Activated T-cell treated with anti-CD3 and anti-CD28 coated beads, Interleukin-2, amount 50 U/mL, for 4 hours (primary cell): ENCODE measurements around the gene MRPS35. TPM values are rescaled to one million over a fixed set of nuclear protein-coding genes. Genes with fewer than 3 reads are reported as not detected.

Experiments
- ATAC-seq, 2 donors: fragments of 200-7000 bp; cut with Tn5 transposase; one replicate each; pipeline ENCODE4 v1.10.0; 2021
- DNase-seq: peaks from one replicate; pipeline ENCODE4 v3.0.0-alpha.2; 2020
- H3K27me3 Mint-ChIP-seq: one replicate; pipeline ENCODE4 v1.8.0; 2021; ENCODE audit warnings: low read depth, mixed read lengths
- H3K36me3 Mint-ChIP-seq: one replicate; pipeline ENCODE4 v1.8.0; 2022; ENCODE audit warnings: mixed read lengths; ENCODE audit not compliant: insufficient read depth
- H3K4me1 Mint-ChIP-seq: one replicate; pipeline ENCODE4 v1.8.0; 2021; ENCODE audit warnings: low read depth, mixed read lengths
- H3K4me3 Mint-ChIP-seq: one replicate; pipeline ENCODE4 v1.8.0; 2021; ENCODE audit warnings: mild to moderate bottlenecking, moderate library complexity, mixed read lengths
- H3K9me3 Mint-ChIP-seq: one replicate; pipeline ENCODE4 v1.8.0; 2021; ENCODE audit warnings: mixed read lengths
- total RNA-seq, 3 donors: library from RNA; stranded (reverse); gene quantifications; one replicate each; pipeline ENCODE4 v1.2.1, GENCODE V29; 2021

The MRPS35 gene
- total RNA-seq, 3 donors from 2014 or later = 75.2 to 79.6 (median 79.1) TPM

DNA sequence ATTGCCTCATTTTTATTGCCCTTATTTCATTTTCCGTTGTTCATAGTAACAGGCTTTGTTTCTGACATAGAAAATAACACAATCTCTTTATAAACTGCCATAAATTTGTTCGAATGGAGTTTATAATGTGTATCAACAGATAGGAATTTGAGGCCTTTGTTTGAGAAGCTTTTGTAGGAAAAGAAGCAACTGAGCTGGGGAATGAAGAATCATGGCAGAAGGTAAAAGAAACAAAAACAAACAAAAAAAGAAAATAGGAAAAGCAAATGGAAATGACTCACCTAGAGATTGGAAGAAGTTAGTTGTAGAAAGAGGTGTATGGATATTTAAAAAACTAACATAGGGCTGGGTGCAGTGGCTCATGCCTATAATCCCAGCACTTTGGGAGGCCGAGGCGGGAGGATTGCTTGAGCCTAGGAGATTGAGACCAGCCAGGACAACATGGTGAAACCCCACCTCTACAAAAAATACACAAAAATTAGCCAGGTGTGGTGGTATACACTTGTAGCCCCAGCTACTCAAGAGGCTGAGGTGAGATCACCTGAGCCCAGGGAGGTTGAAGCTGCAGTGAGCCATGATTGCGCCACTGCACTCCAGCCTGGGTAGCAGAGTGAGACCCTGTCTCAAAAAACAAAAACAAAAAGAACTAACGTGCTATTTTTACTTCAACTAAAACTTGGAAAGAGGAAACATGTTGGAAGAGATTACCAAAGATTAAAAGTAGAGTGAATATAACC is 14.9 kb upstream of the MRPS35 start:
- Mint-ChIP-seq H3K27me3 (peaks cover 4% of the 10 kb centered on the region), H3K36me3 (peaks cover 2% of the 10 kb centered on the region), H3K4me3 (no peak overlapping the region), H3K4me1 (no peaks in the 10 kb centered on the region), H3K9me3 (no peaks in the 10 kb centered on the region)
- DNase-seq (no peak), ATAC-seq (no peak)

DNA sequence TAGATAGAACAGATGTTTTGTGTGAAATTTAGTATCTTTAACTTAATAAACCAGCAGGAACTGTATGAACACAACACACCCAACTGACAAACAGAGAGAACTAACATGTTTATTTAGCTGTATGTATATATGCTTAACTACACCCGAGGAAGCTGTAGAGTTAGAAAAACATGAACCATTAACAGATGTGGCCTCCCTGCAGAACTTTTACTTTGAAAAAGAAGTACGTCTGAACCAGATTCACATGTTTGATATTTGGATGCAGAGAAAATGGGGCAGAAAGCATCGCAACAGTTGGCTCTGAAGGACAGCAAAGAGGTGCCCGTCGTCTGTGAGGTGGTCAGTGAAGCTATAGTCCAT is 14.4 kb upstream of the MRPS35 start, which contains the start of gene REP15:
Gene REP15 (plus strand): TSS at position 155 of the 360 bp plus-strand sequence. CDS start 116 bp downstream, at position 271.
- Mint-ChIP-seq H3K27me3 (peaks cover 4% of the 10 kb centered on the region), H3K9me3 (no peaks in the 10 kb centered on the region), H3K4me3 (no peak within 1 kb of the TSS), H3K36me3 (peaks cover 2% of the 10 kb centered on the region), H3K4me1 (no peaks in the 10 kb centered on the region)
- DNase-seq = no peak
- no peak for ATAC-seq

DNA sequence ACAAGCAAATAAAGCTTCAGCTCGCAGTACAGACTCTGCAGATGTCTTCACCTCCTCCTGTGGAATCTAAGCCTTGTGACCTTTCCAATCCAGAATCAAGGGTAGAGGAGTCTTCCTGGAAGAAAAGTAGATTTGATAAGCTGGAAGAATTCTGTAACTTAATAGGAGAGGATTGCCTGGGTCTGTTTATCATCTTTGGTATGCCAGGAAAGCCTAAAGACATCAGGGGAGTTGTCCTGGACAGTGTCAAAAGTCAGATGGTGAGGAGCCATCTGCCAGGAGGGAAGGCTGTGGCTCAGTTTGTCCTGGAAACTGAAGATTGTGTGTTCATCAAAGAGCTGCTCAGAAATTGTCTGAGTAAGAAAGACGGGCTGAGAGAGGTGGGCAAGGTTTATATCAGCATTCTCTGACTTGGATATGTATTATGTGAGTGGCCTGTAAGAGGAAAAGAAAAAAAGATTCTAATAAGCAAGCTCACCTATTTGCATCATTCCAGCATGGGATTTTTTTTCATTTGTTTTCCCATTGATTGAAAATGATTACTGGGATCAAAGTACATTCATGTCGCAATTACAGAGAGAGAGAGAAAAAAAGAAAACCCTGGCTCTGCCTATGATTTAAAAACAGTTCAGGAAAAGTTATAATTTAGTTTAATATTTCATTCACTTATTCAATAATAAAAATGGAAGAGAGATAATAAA is 13.6 kb upstream of the MRPS35 start:
- ATAC-seq = no peak
- H3K4me1 Mint-ChIP-seq = no peaks in the 10 kb centered on the region
- no peaks in the 10 kb centered on the region for H3K36me3 Mint-ChIP-seq
- H3K4me3 Mint-ChIP-seq = no peak overlapping the region
- H3K27me3 Mint-ChIP-seq = peaks cover 4% of the 10 kb centered on the region
- no peaks in the 10 kb centered on the region for H3K9me3 Mint-ChIP-seq
- DNase-seq = no peak

DNA sequence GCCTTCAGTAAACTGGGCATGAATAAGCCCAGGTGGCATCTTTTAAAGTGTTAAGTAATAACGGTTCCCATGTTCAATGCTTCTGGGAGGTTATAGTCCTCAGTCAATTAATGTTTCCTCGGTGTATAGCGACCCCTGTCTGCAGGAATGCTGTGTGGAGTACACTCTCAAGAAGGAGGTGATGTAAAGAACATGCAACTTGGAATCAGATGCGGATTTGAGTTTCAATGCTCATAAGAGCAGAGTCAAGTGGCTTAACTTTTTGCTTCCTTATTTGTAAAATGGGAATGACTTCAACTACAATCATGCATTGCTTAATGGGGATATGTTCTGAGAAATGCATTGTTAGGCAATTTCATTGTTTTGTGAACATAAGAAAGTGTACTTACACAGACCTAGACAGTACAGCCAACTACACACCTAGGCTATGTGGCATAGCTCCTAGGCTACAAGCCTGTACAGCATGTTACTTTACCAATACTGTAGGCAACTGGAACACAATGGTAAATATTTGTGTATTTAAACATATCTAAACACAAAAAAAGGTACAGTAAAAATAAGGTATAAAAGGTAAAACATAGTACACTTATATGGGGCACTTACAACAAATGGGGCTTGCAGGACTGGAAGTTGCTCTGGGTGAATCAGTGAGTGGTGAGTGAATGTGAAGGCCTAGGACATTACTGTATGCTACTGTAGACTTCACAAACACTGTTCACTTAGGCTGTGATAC is 6.7 kb upstream of the MRPS35 start:
- H3K9me3 Mint-ChIP-seq = no peaks in the 10 kb centered on the region
- H3K36me3 Mint-ChIP-seq = no peaks in the 10 kb centered on the region
- H3K4me1 Mint-ChIP-seq = no peaks in the 10 kb centered on the region
- H3K4me3 Mint-ChIP-seq = no peak overlapping the region
- peaks cover 5% of the 10 kb centered on the region for H3K27me3 Mint-ChIP-seq
- ATAC-seq = peak; percentile 92 to 96
- DNase-seq = peak; percentile 58

DNA sequence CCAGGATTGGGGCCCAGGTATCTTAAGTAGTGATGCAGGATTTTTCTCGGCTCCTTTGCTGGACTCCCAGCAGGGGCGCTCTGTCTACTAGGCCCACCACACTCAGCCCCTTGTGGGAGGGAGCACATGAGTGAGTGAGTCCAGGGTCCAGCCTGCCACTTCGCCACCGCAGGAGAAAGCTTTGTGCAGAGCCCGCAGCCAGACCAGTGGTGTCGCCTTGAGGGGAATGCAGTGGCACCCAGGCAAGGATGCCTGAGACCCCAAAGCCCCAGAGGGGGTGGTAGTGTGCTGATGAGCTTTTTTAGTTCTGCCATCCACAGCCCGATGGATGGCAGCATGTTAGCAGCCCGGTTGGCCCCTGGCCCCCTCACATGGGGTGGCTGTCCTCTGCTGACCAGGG is 5.4 kb upstream of the MRPS35 start:
- H3K36me3 Mint-ChIP-seq = no peaks in the 10 kb centered on the region
- DNase-seq (no peak), ATAC-seq (no peak)
- H3K9me3 Mint-ChIP-seq = no peaks in the 10 kb centered on the region
- H3K4me1 Mint-ChIP-seq = no peaks in the 10 kb centered on the region
- H3K27me3 Mint-ChIP-seq = peaks cover 1% of the 10 kb centered on the region
- H3K4me3 Mint-ChIP-seq = no peak overlapping the region

DNA sequence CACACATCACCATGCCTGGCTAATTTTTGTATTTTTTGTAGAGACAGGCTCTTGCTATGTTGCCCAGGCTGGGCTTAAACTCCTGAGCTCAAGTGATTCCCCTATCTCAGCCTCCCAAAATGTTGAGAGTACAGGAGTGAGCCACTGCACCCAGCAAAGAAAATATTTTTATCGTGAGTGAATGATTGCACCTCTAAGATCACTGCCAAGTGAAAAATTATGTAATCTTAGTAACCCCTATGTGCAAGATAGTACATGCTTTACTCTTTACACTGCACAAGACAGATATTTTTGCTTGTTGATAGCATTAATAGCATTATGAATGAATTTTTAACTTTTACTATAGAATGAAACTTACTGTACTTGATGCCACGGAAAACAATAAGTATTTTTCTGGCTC is 3.4 kb upstream of the MRPS35 start:
- ATAC-seq (no peak), DNase-seq (no peak)
- Mint-ChIP-seq H3K4me1 (peaks cover 9% of the 10 kb centered on the region), H3K36me3 (peaks cover 3% of the 10 kb centered on the region), H3K27me3 (peaks cover 1% of the 10 kb centered on the region), H3K9me3 (no peaks in the 10 kb centered on the region), H3K4me3 (no peak overlapping the region)

DNA sequence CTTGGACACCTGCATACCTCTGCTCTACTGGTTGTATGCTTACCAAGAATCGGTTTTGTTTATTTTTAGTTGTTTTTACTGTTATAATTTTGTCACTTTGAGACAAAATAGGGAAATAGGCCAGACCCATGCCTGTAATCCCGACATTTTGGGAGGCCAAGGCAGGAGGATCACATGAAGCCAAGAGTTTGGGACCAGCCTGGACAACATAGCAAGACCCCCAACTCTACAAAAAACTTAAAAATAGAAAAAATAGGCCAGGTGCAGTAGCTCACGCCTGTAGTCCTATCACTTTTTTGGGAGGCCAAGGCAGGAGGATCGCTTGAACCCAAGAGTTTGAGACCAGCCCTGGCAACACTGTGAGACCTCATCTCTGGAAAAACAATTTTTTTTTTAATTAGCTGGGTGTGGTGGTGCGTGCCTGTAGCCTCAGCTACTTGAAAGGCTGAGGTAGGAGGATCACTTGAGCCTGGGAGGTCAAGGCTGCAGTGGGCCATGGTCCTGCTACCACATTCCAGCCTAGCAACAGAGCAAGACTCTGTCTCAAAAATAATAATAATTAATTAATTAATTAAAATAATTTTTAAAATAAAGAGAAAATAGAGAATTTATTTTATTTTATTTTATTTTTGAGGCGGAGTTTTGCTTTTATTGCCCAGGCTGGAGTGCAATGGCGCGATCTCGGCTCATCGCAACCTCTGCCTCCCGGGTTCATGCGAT is 1.3 kb upstream of the MRPS35 start:
- ATAC-seq (no peak), DNase-seq (no peak)
- peaks cover 11% of the 10 kb centered on the region for H3K36me3 Mint-ChIP-seq
- H3K27me3 Mint-ChIP-seq = peaks cover 1% of the 10 kb centered on the region
- no peaks in the 10 kb centered on the region for H3K9me3 Mint-ChIP-seq
- H3K4me1 Mint-ChIP-seq = peaks cover 20% of the 10 kb centered on the region
- H3K4me3 Mint-ChIP-seq = peak overlapping the region; percentile 97

DNA sequence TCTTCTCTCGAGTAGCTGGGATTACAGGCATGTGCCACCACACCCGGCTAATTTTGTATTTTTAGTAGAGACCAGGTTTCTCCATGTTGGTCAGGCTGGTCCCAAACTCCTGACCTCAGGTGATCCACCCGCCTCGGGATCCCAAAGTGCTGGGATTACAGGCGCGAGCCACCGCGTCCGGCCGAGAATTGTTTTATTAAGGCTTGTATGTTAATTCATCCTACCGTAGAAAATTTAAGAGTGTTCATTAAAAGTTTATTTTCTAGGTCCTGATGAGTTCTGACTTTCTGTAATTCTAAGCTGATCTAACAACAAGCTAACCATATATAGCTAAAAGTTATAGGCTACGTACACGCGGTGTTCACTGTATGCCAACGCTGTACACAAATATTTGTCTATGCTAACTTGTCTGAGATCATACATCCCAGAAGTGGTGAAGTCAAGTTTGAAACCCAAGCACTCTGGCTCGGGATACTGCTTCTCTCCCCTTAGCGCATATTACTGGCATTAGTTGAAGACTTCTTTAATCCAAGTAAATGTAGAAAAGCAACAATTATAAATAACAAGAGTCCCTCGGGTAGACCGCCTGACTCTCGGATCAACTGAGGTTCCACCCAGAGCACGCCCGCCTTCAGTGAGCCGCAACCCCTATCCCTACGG is 570 bp upstream of the MRPS35 start:
- Mint-ChIP-seq H3K36me3 (peaks cover 14% of the 10 kb centered on the region), H3K27me3 (peaks cover 1% of the 10 kb centered on the region)
- ATAC-seq = peak; percentile 39

DNA sequence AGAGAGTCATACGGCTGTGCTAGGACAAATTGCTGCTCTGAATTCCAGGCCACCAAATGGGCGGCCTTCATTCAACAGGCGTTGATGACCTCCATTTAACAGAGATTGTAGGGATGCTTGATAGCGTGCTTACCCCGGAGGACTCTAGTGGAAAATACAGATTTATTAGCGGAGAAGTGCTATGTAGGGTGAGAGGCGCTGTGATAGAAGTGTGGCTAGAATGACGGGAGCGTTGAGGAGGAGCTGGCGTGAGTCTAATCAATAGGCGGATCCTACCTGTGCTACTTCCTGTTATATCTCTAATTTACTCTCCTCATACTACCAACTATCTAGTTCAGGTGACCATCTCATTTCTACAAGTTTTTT is 668 bp downstream of the MRPS35 start:
- Mint-ChIP-seq H3K4me3 (peak overlapping the region; percentile 97), H3K9me3 (no peaks in the 10 kb centered on the region), H3K4me1 (peaks cover 23% of the 10 kb centered on the region), H3K27me3 (no peaks in the 10 kb centered on the region), H3K36me3 (peaks cover 16% of the 10 kb centered on the region)
- no peak for DNase-seq
- ATAC-seq = peak; percentile 22 to 23

More for the DNA sequence above, 570 bp upstream of the MRPS35 start:
- Mint-ChIP-seq H3K9me3 (no peaks in the 10 kb centered on the region), H3K4me3 (peak overlapping the region; percentile 97), H3K4me1 (peaks cover 23% of the 10 kb centered on the region)
- DNase-seq = no peak

DNA sequence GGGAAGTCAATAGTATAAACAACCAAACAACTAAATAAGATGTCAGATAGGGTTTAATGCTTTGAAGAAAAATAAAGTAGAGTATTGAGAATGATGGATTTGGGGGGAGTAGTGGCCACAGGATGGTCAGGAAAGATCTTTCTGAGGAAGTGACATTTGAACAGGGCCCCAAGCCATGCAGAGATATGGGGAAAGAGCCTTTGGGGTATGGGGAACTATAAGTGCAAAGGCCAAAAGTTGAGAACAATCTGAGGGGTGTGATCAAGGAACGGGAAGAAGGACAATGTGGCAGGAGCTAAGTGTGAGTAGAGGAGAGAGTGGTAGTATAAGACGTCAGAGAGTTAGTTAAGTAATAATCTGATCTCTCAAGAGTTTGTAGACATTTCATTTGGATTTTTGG is 1.3 kb downstream of the MRPS35 start:
- Mint-ChIP-seq H3K4me1 (peaks cover 23% of the 10 kb centered on the region), H3K27me3 (no peaks in the 10 kb centered on the region), H3K4me3 (peak overlapping the region; percentile 97), H3K36me3 (peaks cover 17% of the 10 kb centered on the region), H3K9me3 (no peaks in the 10 kb centered on the region)
- no peak for ATAC-seq
- no peak for DNase-seq

DNA sequence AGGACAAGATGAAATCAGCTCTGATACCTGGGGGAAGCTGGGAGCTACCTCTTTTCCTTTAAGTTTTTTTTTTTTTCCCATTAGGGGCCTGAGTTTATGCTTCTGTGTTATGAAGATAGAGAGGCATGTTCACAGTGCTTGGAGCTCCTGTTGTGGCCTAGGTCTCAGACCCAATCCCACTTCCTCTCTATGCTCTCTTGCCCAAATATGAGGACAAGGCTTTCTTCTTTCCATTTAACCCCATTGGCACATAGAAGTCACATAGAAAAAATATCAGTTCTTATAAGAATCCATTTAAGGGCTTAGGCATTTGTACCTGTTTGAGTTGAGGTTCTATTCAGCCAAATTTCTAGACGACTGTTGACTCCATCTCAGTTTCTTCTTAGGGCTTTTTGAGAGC is 12.6 kb downstream of the MRPS35 start:
- peaks cover 2% of the 10 kb centered on the region for H3K4me1 Mint-ChIP-seq
- no peak for DNase-seq
- no peaks in the 10 kb centered on the region for H3K27me3 Mint-ChIP-seq
- H3K9me3 Mint-ChIP-seq = no peaks in the 10 kb centered on the region
- no peak overlapping the region for H3K4me3 Mint-ChIP-seq
- H3K36me3 Mint-ChIP-seq = peaks cover 22% of the 10 kb centered on the region
- no peak for ATAC-seq

DNA sequence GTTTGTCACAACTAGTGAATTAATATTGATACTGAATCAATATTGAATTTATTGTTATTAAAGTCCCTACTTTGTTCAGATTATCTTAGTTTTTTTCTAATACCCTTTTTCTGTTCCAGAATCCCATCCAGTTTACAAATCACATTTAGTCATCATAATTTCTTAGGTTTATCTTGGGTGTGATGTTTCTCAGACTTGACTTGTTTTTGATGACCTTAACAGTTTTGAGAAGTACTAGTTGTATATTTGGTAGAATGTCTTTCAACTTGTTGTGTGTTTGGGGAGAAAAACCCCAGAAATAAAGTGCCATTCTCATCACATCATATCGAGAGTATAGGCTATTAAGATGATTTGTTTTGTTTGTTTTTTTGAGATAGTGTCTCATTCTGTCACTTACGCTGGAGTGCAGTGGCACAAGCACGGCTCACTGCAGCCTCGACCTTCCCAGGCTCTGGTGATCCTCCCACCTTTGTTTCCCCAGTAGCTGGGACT is 19.5 kb downstream of the MRPS35 start:
- peaks cover 29% of the 10 kb centered on the region for H3K36me3 Mint-ChIP-seq
- no peak overlapping the region for H3K4me3 Mint-ChIP-seq
- no peaks in the 10 kb centered on the region for H3K9me3 Mint-ChIP-seq
- H3K4me1 Mint-ChIP-seq = no peaks in the 10 kb centered on the region
- no peaks in the 10 kb centered on the region for H3K27me3 Mint-ChIP-seq
- no peak for ATAC-seq
- no peak for DNase-seq

DNA sequence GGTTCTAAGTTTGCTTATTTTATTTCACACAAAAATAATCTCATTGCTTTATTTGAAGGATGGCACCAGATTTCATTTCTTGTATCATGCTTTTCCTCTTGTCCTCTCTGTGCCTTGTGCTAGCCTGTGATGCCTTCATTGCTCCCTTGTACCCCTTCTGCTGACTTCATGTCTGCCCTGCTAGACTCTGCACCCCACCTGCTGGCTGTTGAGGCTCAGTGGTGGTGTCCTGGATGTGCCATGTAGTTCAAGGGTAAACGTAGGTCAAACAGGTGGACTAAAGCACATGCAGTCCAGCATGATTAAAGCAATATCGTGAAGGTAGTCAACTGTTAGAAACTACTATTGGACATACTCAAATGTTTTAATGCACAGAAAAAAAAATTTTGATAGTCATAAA is 21.6 kb downstream of the MRPS35 start:
- DNase-seq (no peak), ATAC-seq (no peak)
- Mint-ChIP-seq H3K9me3 (no peaks in the 10 kb centered on the region), H3K36me3 (peaks cover 34% of the 10 kb centered on the region), H3K4me3 (no peak overlapping the region), H3K27me3 (no peaks in the 10 kb centered on the region), H3K4me1 (no peaks in the 10 kb centered on the region)
